A549 treated with Hydrocortisone at 1 μM for 4 hours (cell line): ENCODE measurements around the gene GABRB1. TPM values are rescaled to one million over a fixed set of nuclear protein-coding genes. Genes with fewer than 3 reads are reported as not detected.

Source experiments
- total RNA-seq: library from RNA; stranded (reverse); fragments of 200-300 nt; extraction: Qiagen RNA extraction; gene quantifications from 5 replicates; pipeline ENCODE4 v1.2.3, GENCODE V29; 2022

GABRB1 gene
- not detected in 5 replicates for total RNA-seq

GRCh38 chr4:47031011-47031678 lies at the start of gene GABRB1:
Gene GABRB1, plus strand, starts transcription at chr4:47031567.

GRCh38 chr4:46993075-46994006 lies 38.0 kb upstream of the GABRB1 start, which contains the start of gene GABRA4:
Gene GABRA4, minus strand, starts transcription at chr4:46993581. Its CDS starts 157 bp downstream, at chr4:46993424.

GRCh38 chr4:47463235-47463956 lies 432.0 kb downstream of the GABRB1 start, which contains the start of gene COMMD8:
Gene COMMD8, minus strand, starts transcription at chr4:47463702. Its CDS starts 51 bp downstream, at chr4:47463651.

Other genes with a start within 250 kb of the GABRB1 start
- gene COX7B2, start 122.3 kb upstream of the GABRB1 start, total RNA-seq: not detected in 5 replicates
- gene GABRA4, start 38.0 kb upstream of the GABRB1 start, total RNA-seq: not detected in 5 replicates